Karpas-422 (cell line): Measurements from ENCODE around the gene NEDD4L. TPM values are rescaled to one million over a fixed set of nuclear protein-coding genes. Genes with fewer than 3 reads are reported as not detected.

Experiments
- DNase-seq: peaks from one replicate; pipeline ENCODE4 v3.0.0-alpha.2; 2015
- H2AFZ ChIP-seq: fragments of 200-600 bp; sonication (generic); 2 replicates; pipeline ENCODE4 v1.6.1; 2014; ENCODE audit warnings: antibody characterized with exemption, low read length, mixed read lengths
- H3K27ac ChIP-seq: fragments of 200-600 bp; sonication (generic); 2 replicates; pipeline ENCODE4 v1.5.1; 2014; ENCODE audit warnings: mild to moderate bottlenecking, low read length, moderate library complexity
- H3K27me3 ChIP-seq: fragments of 200-600 bp; sonication (generic); 2 replicates; pipeline ENCODE4 v1.6.1; 2014; ENCODE audit warnings: low read length, mixed read lengths
- H3K36me3 ChIP-seq: fragments of 200-600 bp; sonication (generic); 2 replicates; pipeline ENCODE4 v1.6.1; 2014; ENCODE audit warnings: low read length, mixed read lengths; ENCODE audit not compliant: insufficient read depth
- H3K4me1 ChIP-seq: fragments of 200-600 bp; sonication (generic); 2 replicates; pipeline ENCODE4 v1.6.1; 2014; ENCODE audit warnings: mild to moderate bottlenecking, low read length, mixed read lengths
- H3K4me2 ChIP-seq: fragments of 200-600 bp; sonication (generic); 2 replicates; pipeline ENCODE4 v1.6.1; 2014; ENCODE audit warnings: low read length, low read depth, mild to moderate bottlenecking; ENCODE audit not compliant: poor library complexity, severe bottlenecking
- H3K4me3 ChIP-seq: fragments of 200-600 bp; sonication (generic); 2 replicates; pipeline ENCODE4 v1.5.1; 2014; ENCODE audit warnings: mild to moderate bottlenecking, antibody characterized with exemption, low read length, mixed read lengths
- H3K79me2 ChIP-seq: fragments of 200-600 bp; sonication (generic); 2 replicates; pipeline ENCODE4 v1.6.1; 2014; ENCODE audit warnings: mild to moderate bottlenecking, low read length, mixed read lengths
- H3K9ac ChIP-seq: fragments of 200-600 bp; sonication (generic); 2 replicates; pipeline ENCODE4 v1.6.0; 2014; ENCODE audit warnings: low read length
- H3K9me2 ChIP-seq: fragments of 200-600 bp; sonication (generic), shearing (Covaris generic); replicated peaks from 2 replicates; pipeline ENCODE4 v1.6.0; 2014; ENCODE audit warnings: mild to moderate bottlenecking, low read length, moderate library complexity; ENCODE audit not compliant: insufficient read depth
- H3K9me3 ChIP-seq: fragments of 300-700, 200-600 bp; sonication (generic); 2 replicates; pipeline ENCODE4 v1.6.1; 2014; ENCODE audit warnings: low read length, mixed read lengths
- H4K20me1 ChIP-seq: fragments of 200-600 bp; sonication (generic); 2 replicates; pipeline ENCODE4 v1.6.1; 2014; ENCODE audit warnings: mild to moderate bottlenecking, antibody characterized with exemption, low read length, low read depth; ENCODE audit not compliant: insufficient read depth
- small RNA-seq: library from RNA; depleted of rRNA; stranded (forward); fragments of <200 nt; gene quantifications from one replicate; pipeline ENCODE3, GENCODE V24; 2014
- total RNA-seq: library from RNA; depleted of rRNA; stranded (reverse); fragments of >200 nt; shearing (Covaris generic); gene quantifications from 2 replicates; pipeline ENCODE4 v1.2.3, GENCODE V29; 2014; ENCODE audit warnings: low replicate concordance; rRNA removed

The NEDD4L gene
- total RNA-seq, 1 experiment from 2014 or later, result 17.1 TPM

- Histone ChIP-seq H2AFZ (no peak overlapping the region), H3K27me3 (no peaks in the 10 kb centered on the region), H3K79me2 (no peaks in the 10 kb centered on the region), H3K9ac (no peak overlapping the region), H3K36me3 (no peaks in the 10 kb centered on the region), H3K4me2 (no peak overlapping the region), H3K9me2 (no peaks in the 10 kb centered on the region), H3K4me1 (no peaks in the 10 kb centered on the region), H3K9me3 (no peaks in the 10 kb centered on the region), H3K27ac (no peak overlapping the region), H4K20me1 (no peaks in the 10 kb centered on the region), H3K4me3 (no peak overlapping the region)
- no peak for DNase-seq
Measured at GRCh38 chr18:58447402-58448095, 403.5 kb downstream of the NEDD4L start.

- Histone ChIP-seq H4K20me1 (no peaks in the 10 kb centered on the region), H2AFZ (no peak overlapping the region), H3K27ac (no peak overlapping the region)
Measured at GRCh38 chr18:58449464-58449863, 405.4 kb downstream of the NEDD4L start.

More at GRCh38 chr18:58449464-58449863, 405.4 kb downstream of the NEDD4L start:
- H3K36me3 ChIP-seq, result no peaks in the 10 kb centered on the region
- H3K4me2 ChIP-seq, result no peak overlapping the region
- no peaks in the 10 kb centered on the region for H3K4me1 ChIP-seq
- DNase-seq, result no peak
- H3K9ac ChIP-seq, result no peak overlapping the region
- no peaks in the 10 kb centered on the region for H3K27me3 ChIP-seq
- H3K79me2 ChIP-seq, result no peaks in the 10 kb centered on the region
- H3K9me3 ChIP-seq, result no peaks in the 10 kb centered on the region
- no peaks in the 10 kb centered on the region for H3K9me2 ChIP-seq
- no peak overlapping the region for H3K4me3 ChIP-seq

Small RNAs within 50 kb of the gene (small RNA-seq; reads per million reads assigned to genes)
- gene HMGN1P30 (not detected), gene MIR3591 (not detected)

Other genes starting within 250 kb of the NEDD4L start
- not detected in 2 replicates for gene ATP8B1, start 240.9 kb upstream of the NEDD4L start, total RNA-seq